Activated CD8-positive, alpha-beta memory T cell treated with anti-CD3 and anti-CD28 coated beads for 24 hours (primary cell): Measurements from ENCODE around the gene ZNF561.

ENCODE experiments used
- DNase-seq: peaks from one replicate; pipeline ENCODE4 v3.0.0-alpha.2; 2020

ZNF561 gene

GRCh38 chr19:9570255-9570654 lies 50.8 kb downstream of the ZNF561 start:
- DNase-seq, result no peak

- no peak for DNase-seq
These were observed 54.3 kb downstream of the ZNF561 start for GRCh38 chr19:9566729-9567128.

- no peak for DNase-seq
These were observed 54.9 kb downstream of the ZNF561 start for GRCh38 chr19:9565900-9566705.
